HUES6 (cell line): Measurements from ENCODE around the gene KCNMB2.

Source experiments
- H3K27ac ChIP-seq: 2 replicates; pipeline ENCODE4 v1.7.0; 2013; ENCODE audit warnings: low read depth, mild to moderate bottlenecking, low read length, inconsistent platforms
- H3K27me3 ChIP-seq: 2 replicates; pipeline ENCODE4 v1.6.1; 2013; ENCODE audit warnings: low read length; ENCODE audit not compliant: control insufficient read depth, insufficient read depth
- H3K36me3 ChIP-seq: 2 replicates; pipeline ENCODE4 v1.6.1; 2013; ENCODE audit warnings: low read length; ENCODE audit not compliant: control insufficient read depth, insufficient read depth
- H3K4me1 ChIP-seq: 2 replicates; pipeline ENCODE4 v1.6.1; 2013; ENCODE audit warnings: low read length; ENCODE audit not compliant: control insufficient read depth, insufficient read depth
- H3K4me3 ChIP-seq: 2 replicates; pipeline ENCODE4 v1.5.1; 2013; ENCODE audit warnings: low read depth, low read length
- H3K9ac ChIP-seq: one replicate; pipeline ENCODE4 v1.6.1; 2013; ENCODE audit warnings: mild to moderate bottlenecking, low read length
- H3K9me3 ChIP-seq: 2 replicates; pipeline ENCODE4 v1.6.1; 2013; ENCODE audit warnings: low read depth, low read length; ENCODE audit not compliant: control insufficient read depth, insufficient read depth

The KCNMB2 gene

DNA sequence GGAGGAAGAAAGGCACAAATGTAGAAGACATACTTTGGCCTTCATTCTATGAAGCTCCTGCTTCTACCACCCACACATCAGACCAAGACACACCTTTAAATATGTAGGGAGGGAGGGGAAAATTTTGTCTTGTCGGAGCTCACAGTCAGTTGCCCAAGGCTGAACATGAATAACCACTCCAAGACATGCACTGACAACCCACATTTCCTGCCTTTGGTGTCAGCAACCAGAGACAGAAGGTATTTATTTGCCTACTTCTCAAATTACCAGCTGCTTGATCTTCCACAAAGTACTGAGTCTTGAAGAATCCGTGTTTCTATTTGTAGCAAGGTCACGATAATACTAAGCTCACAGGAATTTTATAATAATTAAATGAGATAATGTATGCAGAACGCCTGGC lies 169.7 kb downstream of the KCNMB2 start:
- Histone ChIP-seq H3K27me3 (no peaks in the 10 kb centered on the region), H3K36me3 (no peaks in the 10 kb centered on the region), H3K9me3 (no peaks in the 10 kb centered on the region), H3K4me1 (peaks cover 10% of the 10 kb centered on the region), H3K4me3 (no peak overlapping the region), H3K27ac (no peak overlapping the region), H3K9ac (no peak overlapping the region)

- Histone ChIP-seq H3K27ac (no peak overlapping the region), H3K9ac (no peak overlapping the region), H3K36me3 (no peaks in the 10 kb centered on the region), H3K4me1 (peaks cover 10% of the 10 kb centered on the region), H3K4me3 (no peak overlapping the region), H3K9me3 (no peaks in the 10 kb centered on the region), H3K27me3 (no peaks in the 10 kb centered on the region)
Measured at GRCh38 chr3:178706411-178706810, 170.2 kb downstream of the KCNMB2 start.

- H3K9ac ChIP-seq = no peak overlapping the region
- no peaks in the 10 kb centered on the region for H3K9me3 ChIP-seq
- no peaks in the 10 kb centered on the region for H3K27me3 ChIP-seq
- H3K27ac ChIP-seq = no peak overlapping the region
- H3K4me3 ChIP-seq = no peak overlapping the region
- peaks cover 10% of the 10 kb centered on the region for H3K4me1 ChIP-seq
- no peaks in the 10 kb centered on the region for H3K36me3 ChIP-seq
Measured at GRCh38 chr3:178707311-178708031, 171.2 kb downstream of the KCNMB2 start.

DNA sequence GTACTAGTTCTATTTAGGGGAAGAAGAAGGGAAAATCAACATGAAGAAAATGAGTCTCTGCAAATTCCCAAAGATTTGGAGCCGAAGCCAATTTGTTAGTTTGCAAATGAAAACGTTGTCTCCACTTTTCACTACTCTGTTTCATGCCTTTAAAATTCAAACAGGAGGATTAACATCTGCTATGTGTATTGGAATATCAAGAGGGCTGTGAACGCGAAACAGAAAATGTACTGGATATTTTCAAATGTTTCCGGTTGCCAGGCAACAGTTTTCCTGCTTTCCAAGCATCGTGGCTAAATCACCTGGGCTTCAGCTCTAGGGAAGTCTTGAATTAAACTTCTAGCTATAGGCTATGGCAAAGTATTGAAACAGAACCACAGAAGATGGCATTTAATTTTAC lies 172.8 kb downstream of the KCNMB2 start:
- Histone ChIP-seq H3K27ac (no peak overlapping the region; the same call in 1 of the 2 replicates), H3K36me3 (no peaks in the 10 kb centered on the region), H3K9me3 (no peaks in the 10 kb centered on the region), H3K9ac (no peak overlapping the region), H3K4me3 (no peak overlapping the region), H3K4me1 (peaks cover 10% of the 10 kb centered on the region), H3K27me3 (no peaks in the 10 kb centered on the region)

- Histone ChIP-seq H3K4me1 (no peaks in the 10 kb centered on the region), H3K9me3 (no peaks in the 10 kb centered on the region), H3K27ac (no peak overlapping the region), H3K9ac (no peak overlapping the region), H3K36me3 (no peaks in the 10 kb centered on the region), H3K27me3 (no peaks in the 10 kb centered on the region), H3K4me3 (no peak overlapping the region)
Measured at GRCh38 chr3:178711753-178712152, 175.5 kb downstream of the KCNMB2 start.

DNA sequence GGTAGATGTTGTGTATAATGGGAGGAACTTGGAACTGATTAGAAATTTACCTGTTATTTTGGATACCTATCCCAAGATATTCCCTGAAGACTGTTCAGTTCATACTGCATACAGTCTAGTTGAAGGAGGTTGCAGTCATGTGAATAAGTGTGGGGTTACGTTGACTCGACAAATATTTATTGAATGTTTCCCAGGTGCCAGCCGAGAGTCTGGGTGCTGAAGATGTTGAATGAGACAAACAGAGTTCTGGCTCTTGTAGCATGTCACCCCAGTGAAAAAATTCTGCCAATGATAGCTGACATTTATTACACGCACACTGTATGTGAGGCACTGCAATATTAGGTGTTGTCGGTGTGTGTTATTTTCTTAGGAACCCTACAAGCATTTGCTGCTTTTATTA lies 176.0 kb downstream of the KCNMB2 start:
- H3K27ac ChIP-seq = no peak overlapping the region
- no peak overlapping the region for H3K9ac ChIP-seq
- no peaks in the 10 kb centered on the region for H3K27me3 ChIP-seq
- H3K4me1 ChIP-seq = no peaks in the 10 kb centered on the region
- no peaks in the 10 kb centered on the region for H3K36me3 ChIP-seq
- no peak overlapping the region for H3K4me3 ChIP-seq
- H3K9me3 ChIP-seq = no peaks in the 10 kb centered on the region

DNA sequence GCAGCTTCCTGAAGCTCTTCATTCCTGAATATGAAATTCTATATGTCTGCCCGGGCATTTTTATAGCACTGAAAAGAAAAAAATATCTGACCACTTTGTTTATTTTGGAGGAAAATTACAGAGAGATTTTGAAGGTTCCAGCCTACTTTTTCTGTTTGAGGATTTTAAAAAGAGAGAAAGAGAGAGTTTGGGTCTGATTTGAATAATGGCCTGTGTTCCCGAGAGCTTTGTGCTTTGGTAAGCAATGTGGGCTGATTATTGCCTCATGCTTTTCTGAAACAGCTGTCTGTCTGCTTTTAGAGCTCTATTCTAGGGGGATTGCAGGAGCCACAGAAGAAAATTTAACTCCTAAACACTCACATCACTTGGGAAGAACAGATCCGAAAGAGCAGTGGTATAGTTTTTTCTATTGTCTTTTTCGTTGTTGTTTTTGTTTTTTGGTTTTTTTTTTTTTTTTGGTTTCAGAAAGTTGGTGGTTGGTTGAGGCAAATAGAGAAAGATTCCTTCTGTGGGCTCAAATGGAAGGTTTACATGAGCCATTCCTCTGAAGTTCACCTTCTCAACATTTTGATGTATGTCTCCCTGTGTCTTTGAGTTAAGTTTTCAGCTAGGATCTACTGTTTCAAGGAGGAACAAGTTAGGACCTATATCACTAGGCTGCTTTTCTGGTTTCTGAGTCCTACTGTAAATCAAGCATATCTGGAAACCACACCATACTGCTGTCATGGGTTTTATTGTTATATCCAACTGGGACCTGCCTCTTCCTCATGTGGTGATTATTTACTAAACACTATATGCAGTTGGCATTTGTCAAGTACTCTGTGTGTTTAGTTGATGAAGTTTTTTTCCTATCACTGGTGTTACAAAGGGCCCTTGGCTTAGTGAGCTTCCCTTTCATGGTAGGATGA lies 178.9 kb downstream of the KCNMB2 start:
- no peaks in the 10 kb centered on the region for H3K27me3 ChIP-seq
- H3K36me3 ChIP-seq = no peaks in the 10 kb centered on the region
- H3K9me3 ChIP-seq = no peaks in the 10 kb centered on the region
- H3K27ac ChIP-seq = no peak overlapping the region
- H3K4me1 ChIP-seq = no peaks in the 10 kb centered on the region
- no peak overlapping the region for H3K4me3 ChIP-seq
- H3K9ac ChIP-seq = no peak overlapping the region

- no peaks in the 10 kb centered on the region for H3K36me3 ChIP-seq
- H3K4me1 ChIP-seq = no peaks in the 10 kb centered on the region
- H3K4me3 ChIP-seq = no peak overlapping the region
- H3K27me3 ChIP-seq = no peaks in the 10 kb centered on the region
- no peak overlapping the region for H3K27ac ChIP-seq
- no peak overlapping the region for H3K9ac ChIP-seq
- peaks cover 4% of the 10 kb centered on the region; the same call in 1 of the 2 replicates for H3K9me3 ChIP-seq
Measured at GRCh38 chr3:178718995-178719635, 182.9 kb downstream of the KCNMB2 start.

DNA sequence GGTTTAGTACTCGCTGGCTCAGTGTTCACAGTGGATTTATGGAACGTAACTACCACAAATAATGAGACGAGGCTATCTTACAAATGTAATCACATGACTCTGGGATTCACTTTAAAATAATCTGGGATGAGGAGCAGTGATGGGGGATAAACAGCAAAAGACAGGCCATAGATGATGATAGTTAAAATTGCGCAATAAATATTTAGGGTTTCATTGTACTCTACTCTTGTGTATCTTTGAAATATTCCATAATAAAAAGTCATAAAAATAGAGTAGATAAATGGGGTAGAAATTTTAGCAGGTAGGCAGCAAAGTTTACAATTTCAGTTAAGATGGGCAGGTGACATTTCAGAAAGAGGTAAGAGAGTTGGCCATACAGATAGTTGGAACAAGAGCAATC lies 196.6 kb downstream of the KCNMB2 start:
- Histone ChIP-seq H3K9ac (no peak overlapping the region), H3K27ac (no peak overlapping the region), H3K9me3 (no peaks in the 10 kb centered on the region), H3K36me3 (no peaks in the 10 kb centered on the region), H3K27me3 (no peaks in the 10 kb centered on the region), H3K4me3 (no peak overlapping the region), H3K4me1 (no peaks in the 10 kb centered on the region)

- H3K27ac ChIP-seq = no peak overlapping the region
Measured at GRCh38 chr3:178735032-178735674, 198.9 kb downstream of the KCNMB2 start.

More at GRCh38 chr3:178735032-178735674, 198.9 kb downstream of the KCNMB2 start:
- H3K4me3 ChIP-seq = no peak overlapping the region
- no peak overlapping the region for H3K9ac ChIP-seq
- H3K4me1 ChIP-seq = no peaks in the 10 kb centered on the region
- no peaks in the 10 kb centered on the region for H3K9me3 ChIP-seq
- no peaks in the 10 kb centered on the region for H3K27me3 ChIP-seq
- H3K36me3 ChIP-seq = no peaks in the 10 kb centered on the region
